ENCODE results near the gene GALNT5. TPM values are rescaled to one million over a fixed set of nuclear protein-coding genes. Genes with fewer than 3 reads are reported as not detected.

GALNT5 gene
- total and polyA plus RNA-seq, 10 of the 15 experiments (the other 5 are each of a cell fraction or from before 2014, with no cell fraction given), result under 0.01 to 0.25 (median 0.03) TPM; not detected in 4

- TF ChIP-seq ZBTB33 (IDR thresholded peaks at IDR 0.05) (no peak), MXI1 (IDR thresholded peaks at IDR 0.05; ENCODE audit: low read depth, low read length) (no peak), CHD1 (IDR thresholded peaks at IDR 0.05; ENCODE audit: low read depth, low read length) (no peak), ZBTB4 (CRISPR knock-in tag; IDR thresholded peaks at IDR 0.05) (no peak), TBL1XR1 (IDR thresholded peaks at IDR 0.05; ENCODE audit: low read depth, low read length) (no peak), HSF1 (IDR thresholded peaks at IDR 0.05; ENCODE audit: low read depth, low read length) (no peak), ZNF687 (IDR thresholded peaks at IDR 0.05) (no peak), SMC3 (IDR thresholded peaks at IDR 0.05; ENCODE audit: borderline replicate concordance, low read length) (no peak), SIN3A (IDR thresholded peaks at IDR 0.05; ENCODE audit: low read depth, low read length) (no peak)
These were observed 76.8 kb downstream of the GALNT5 start (continued) for GRCh38 chr2:157334335-157334734.

Measured in GM12878 (cell line).